Measurements from ENCODE around the gene CCDC85B.

CCDC85B gene

DNA sequence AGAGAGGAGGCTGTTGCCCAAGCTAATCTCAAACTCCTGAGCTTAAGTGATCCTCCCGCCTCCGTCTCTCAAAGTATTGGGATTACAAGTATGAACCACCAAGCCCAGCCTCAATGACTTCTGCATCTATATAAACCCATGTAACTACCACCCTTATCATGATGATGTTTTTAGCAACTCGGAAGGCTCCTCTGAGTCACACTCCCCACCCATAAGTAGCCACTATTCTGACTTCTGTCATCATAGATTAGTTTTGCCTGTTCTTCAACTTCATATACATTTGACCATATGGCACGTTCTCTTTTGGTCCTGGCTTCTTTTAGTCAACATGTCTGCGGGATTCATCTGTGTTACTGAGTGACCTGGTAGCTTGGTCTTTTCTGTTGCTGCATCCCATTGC lies 16.1 kb downstream of the CCDC85B start:
- TF ChIP-seq YY1 (IDR thresholded peaks at IDR 0.05; ENCODE audit: low read depth) (no peak), MAX (IDR thresholded peaks at IDR 0.05) (no peak), CREB1 (IDR thresholded peaks at IDR 0.05; ENCODE audit: low read depth) (no peak), FOXM1 (IDR thresholded peaks at IDR 0.05; ENCODE audit: borderline replicate concordance, low read depth) (no peak), CEBPB (IDR thresholded peaks at IDR 0.05) (no peak), RAD21 (IDR thresholded peaks at IDR 0.05; ENCODE audit: low read depth) (no peak), ZBTB7A (IDR thresholded peaks at IDR 0.05; ENCODE audit: low read depth) (no peak), EGR1 (IDR thresholded peaks at IDR 0.05) (no peak), TEAD4 (IDR thresholded peaks at IDR 0.05) (no peak), TAF1 (IDR thresholded peaks at IDR 0.05; ENCODE audit: low read depth) (no peak), TCF12 (IDR thresholded peaks at IDR 0.05; ENCODE audit: low read depth) (no peak), NFIC (IDR thresholded peaks at IDR 0.05) (no peak), EP300 (IDR thresholded peaks at IDR 0.05; ENCODE audit: borderline replicate concordance) (no peak)
- TF ChIP-seq, protein P1, sequence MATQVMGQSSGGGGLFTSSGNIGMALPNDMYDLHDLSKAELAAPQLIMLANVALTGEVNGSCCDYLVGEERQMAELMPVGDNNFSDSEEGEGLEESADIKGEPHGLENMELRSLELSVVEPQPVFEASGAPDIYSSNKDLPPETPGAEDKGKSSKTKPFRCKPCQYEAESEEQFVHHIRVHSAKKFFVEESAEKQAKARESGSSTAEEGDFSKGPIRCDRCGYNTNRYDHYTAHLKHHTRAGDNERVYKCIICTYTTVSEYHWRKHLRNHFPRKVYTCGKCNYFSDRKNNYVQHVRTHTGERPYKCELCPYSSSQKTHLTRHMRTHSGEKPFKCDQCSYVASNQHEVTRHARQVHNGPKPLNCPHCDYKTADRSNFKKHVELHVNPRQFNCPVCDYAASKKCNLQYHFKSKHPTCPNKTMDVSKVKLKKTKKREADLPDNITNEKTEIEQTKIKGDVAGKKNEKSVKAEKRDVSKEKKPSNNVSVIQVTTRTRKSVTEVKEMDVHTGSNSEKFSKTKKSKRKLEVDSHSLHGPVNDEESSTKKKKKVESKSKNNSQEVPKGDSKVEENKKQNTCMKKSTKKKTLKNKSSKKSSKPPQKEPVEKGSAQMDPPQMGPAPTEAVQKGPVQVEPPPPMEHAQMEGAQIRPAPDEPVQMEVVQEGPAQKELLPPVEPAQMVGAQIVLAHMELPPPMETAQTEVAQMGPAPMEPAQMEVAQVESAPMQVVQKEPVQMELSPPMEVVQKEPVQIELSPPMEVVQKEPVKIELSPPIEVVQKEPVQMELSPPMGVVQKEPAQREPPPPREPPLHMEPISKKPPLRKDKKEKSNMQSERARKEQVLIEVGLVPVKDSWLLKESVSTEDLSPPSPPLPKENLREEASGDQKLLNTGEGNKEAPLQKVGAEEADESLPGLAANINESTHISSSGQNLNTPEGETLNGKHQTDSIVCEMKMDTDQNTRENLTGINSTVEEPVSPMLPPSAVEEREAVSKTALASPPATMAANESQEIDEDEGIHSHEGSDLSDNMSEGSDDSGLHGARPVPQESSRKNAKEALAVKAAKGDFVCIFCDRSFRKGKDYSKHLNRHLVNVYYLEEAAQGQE (IDR thresholded peaks at IDR 0.05; ENCODE audit: low read depth) = no peak
- TF ChIP-seq, protein P2, sequence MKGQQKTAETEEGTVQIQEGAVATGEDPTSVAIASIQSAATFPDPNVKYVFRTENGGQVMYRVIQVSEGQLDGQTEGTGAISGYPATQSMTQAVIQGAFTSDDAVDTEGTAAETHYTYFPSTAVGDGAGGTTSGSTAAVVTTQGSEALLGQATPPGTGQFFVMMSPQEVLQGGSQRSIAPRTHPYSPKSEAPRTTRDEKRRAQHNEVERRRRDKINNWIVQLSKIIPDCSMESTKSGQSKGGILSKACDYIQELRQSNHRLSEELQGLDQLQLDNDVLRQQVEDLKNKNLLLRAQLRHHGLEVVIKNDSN (IDR thresholded peaks at IDR 0.05) = no peak

DNA sequence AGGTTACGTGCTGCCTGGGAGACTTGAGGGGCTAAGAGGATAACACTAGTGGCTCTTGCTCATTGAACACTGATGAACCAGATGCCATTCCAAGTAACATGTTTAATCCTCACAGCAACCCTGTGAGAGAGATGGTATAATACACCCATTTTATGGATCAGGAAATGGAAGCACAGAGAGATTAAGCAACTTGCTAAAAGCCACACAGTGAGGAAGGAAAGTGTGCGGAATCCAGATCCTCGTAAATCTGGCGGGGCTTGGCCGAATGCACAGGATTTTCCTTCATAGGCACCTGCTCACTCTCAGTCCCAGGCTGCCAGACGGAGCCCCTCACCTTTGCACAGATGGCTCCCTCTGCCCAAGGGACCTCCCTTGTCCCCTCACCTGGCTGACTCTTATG lies 17.4 kb downstream of the CCDC85B start:
- TF ChIP-seq EP300 (IDR thresholded peaks at IDR 0.05; ENCODE audit: borderline replicate concordance) = no peak
- no peak for TF ChIP-seq FOXM1 (IDR thresholded peaks at IDR 0.05; ENCODE audit: borderline replicate concordance, low read depth)
- TF ChIP-seq TAF1 (IDR thresholded peaks at IDR 0.05; ENCODE audit: low read depth) = no peak
- no peak for TF ChIP-seq MAX (IDR thresholded peaks at IDR 0.05)

DNA sequence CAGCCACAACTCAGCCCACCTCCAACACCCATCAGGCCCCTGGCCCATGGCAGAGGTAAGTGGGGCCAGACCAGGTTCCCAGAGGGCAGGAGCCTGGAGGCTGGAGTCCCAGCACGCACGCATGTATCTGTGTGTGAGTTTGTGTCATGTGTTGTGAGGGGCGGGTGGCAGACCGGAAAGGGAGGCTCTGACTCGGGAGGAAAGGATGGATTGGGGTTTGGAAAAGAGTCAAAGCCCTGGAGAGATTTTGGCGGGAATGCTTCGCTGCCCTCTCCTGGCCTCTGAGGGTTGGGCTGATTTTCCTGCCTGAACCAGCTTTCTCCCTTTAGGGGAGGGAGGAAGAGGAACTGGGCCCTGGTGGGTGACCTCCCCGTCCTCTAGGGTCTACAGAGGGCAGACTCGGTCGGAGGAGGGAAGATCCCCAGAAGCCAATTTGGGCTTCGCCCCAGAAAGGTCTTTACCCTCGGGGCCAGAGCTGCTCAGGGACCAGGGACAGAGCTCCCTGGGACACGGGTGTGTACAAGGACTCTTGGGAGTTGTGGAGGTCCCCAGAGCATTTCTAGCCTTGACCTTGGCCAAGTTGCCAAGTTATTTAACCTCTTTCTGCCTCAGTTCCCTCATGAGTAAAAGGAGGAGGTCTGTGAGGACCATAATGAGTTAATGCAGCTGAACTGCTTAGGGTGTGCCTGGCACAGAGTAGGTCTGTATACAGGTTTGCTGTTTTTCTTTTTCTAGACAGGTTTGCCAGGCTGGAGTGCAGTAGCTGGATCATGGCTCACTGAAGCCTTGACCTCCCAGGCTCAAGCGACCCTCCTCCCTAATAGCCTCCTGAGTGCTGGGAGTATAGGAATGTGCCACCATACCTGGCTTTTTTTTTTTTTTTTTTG lies 21.5 kb downstream of the CCDC85B start:
- peak; percentile 62 for TF ChIP-seq RAD21 (IDR thresholded peaks at IDR 0.05; ENCODE audit: low read depth)
- TF ChIP-seq NFIC (IDR thresholded peaks at IDR 0.05) = 0 out of 2 replicates have a peak, but pooled peaks have one; percentile 15
- TF ChIP-seq, protein P1 (IDR thresholded peaks at IDR 0.05; ENCODE audit: low read depth) = 0 out of 2 replicates have a peak, but pooled peaks have one; percentile 37
- TF ChIP-seq MAX (IDR thresholded peaks at IDR 0.05) = peak; percentile 53; the same call in 1 of the 2 replicates
- no peak for TF ChIP-seq TCF12 (IDR thresholded peaks at IDR 0.05; ENCODE audit: low read depth)
- TF ChIP-seq FOXM1 (IDR thresholded peaks at IDR 0.05; ENCODE audit: borderline replicate concordance, low read depth) = no peak

GRCh38 chr11:65912845-65913244 lies 22.4 kb downstream of the CCDC85B start:
- no peak for TF ChIP-seq YY1 (IDR thresholded peaks at IDR 0.05; ENCODE audit: low read depth)
- no peak for TF ChIP-seq MAX (IDR thresholded peaks at IDR 0.05)
- no peak for TF ChIP-seq FOXM1 (IDR thresholded peaks at IDR 0.05; ENCODE audit: borderline replicate concordance, low read depth)
- no peak for TF ChIP-seq RAD21 (IDR thresholded peaks at IDR 0.05; ENCODE audit: low read depth)
- TF ChIP-seq, protein P2 (IDR thresholded peaks at IDR 0.05) = no peak

DNA sequence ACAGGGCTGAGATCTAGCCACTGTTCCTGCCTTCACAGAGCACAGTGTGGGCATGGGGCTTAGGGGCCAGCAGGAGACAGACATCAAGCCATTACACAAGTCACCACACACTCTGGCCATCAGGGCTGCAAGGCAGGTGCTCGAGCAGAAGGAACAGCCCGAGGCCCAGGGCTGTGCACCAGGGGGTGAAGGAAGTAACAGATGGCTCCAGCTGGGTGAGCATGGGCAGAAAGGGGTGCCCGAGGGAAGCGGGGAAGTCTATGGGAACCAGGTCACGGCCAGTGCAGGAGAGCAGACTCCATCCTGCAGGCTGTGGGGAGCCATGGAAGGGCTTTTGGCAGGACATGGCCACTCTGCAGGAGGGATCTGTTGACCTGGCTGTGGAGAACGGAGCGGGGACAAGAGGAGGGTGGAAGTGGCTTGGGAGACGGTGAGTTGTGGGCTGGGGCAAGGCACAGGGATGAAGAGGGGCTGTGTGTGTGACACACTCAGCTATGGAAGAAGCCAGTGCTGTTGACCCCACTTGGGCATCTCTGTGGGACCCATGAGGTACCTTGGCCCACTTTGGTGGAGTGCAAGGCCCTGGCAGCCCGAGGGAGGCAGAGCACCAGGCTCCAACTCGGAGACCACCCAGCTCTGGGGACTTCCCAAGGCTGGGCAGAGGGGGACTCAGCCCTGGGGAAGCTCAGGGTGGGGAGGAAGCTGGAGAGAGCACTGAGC lies 24.8 kb downstream of the CCDC85B start:
- TF ChIP-seq YY1 (IDR thresholded peaks at IDR 0.05; ENCODE audit: low read depth) (no peak), ZBTB7A (IDR thresholded peaks at IDR 0.05; ENCODE audit: low read depth) (peak; percentile 66; the same call in 1 of the 2 replicates)
